ENCODE data around the gene SF3B4. TPM values are rescaled to one million over a fixed set of nuclear protein-coding genes. Genes with fewer than 3 reads are reported as not detected.

The SF3B4 gene
- total RNA-seq, 1 experiment from 2014 or later = 127 TPM

DNA sequence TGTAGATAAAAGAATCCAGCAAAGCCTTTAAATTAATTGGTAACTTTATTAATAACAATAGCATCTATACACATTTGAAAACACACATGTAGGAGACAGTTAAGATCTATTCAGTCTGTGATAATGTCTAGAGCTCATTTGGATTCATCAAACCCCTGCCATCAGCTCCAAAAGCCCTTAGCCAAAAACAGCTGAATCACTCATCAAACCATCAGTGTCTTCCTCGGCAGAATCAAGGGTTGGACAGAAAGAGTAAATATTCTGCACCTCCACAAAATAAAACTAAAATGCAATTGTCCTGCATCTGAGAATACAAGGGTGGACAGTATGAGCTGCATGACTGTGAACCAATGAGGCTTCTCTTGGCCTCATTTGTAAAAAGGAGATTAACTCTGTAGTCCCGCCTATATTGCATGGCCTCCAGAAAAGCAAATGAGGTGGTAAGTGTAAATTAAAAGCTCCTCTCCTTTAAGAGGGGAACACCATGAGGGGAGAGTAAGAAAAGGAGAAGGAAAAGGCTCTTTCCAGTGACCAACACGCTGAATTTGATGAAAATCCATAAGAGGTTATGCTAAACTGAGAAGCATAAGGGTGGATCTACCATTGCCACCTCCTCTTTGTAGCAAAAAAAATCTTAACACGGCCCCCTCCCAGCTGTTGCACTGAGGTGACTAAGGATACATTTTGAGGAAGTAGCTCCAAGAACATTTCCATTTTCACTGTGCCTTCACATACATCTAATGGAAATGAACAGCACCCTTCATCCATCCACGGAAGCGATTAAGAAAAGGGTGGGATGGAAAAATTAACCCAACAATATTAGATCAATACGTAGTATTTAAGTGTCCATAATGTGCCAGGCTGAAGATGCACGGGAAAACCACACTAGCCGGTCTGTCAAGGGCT lies 42.9 kb downstream of the SF3B4 start:
- no peak overlapping the region for H2BK5ac ChIP-seq (ENCODE audit: insufficient read length, low read length)
- Mint-ChIP-seq H3K9me3 (no peaks in the 10 kb centered on the region), H3K4me3 (no peak overlapping the region), H3K36me3 (ENCODE audit: insufficient read depth in 1 of 3, low read depth in 3 of 3) (no peaks in the 10 kb centered on the region), H3K4me1 (peaks cover 2 to 5% of the 10 kb centered on the region in 2 experiments; a peak in 3 of 4 replicates), H3K27me3 (ENCODE audit: low read depth) (no peaks in the 10 kb centered on the region), H3K27ac (no peak overlapping the region)
- no peaks in the 10 kb centered on the region for H3K9me3 ChIP-seq (ENCODE audit: control insufficient read depth, low read depth, low read length)
- DNase-seq = no peak
- H3K27me3 ChIP-seq (ENCODE audit: insufficient read depth, low read length) = no peaks in the 10 kb centered on the region
- H3T11ph ChIP-seq (ENCODE audit: low read length) = no peak overlapping the region
- H3K4ac ChIP-seq (ENCODE audit: low read depth, low read length) = no peak overlapping the region
- no peak overlapping the region for H2AK5ac ChIP-seq (ENCODE audit: insufficient read length, low read length)
- H4K91ac ChIP-seq (ENCODE audit: insufficient read length, low read depth, low read length) = no peak overlapping the region
- H3K56ac ChIP-seq (ENCODE audit: insufficient read length, low read depth, low read length) = no peak overlapping the region
- H4K20me1 ChIP-seq (ENCODE audit: control insufficient read depth, insufficient read depth, insufficient read length) = no peaks in the 10 kb centered on the region
- H3K9ac ChIP-seq (ENCODE audit: extremely low read depth, insufficient read length, low read length) = peak overlapping the region; percentile 95
- TF ChIP-seq, protein P1, sequence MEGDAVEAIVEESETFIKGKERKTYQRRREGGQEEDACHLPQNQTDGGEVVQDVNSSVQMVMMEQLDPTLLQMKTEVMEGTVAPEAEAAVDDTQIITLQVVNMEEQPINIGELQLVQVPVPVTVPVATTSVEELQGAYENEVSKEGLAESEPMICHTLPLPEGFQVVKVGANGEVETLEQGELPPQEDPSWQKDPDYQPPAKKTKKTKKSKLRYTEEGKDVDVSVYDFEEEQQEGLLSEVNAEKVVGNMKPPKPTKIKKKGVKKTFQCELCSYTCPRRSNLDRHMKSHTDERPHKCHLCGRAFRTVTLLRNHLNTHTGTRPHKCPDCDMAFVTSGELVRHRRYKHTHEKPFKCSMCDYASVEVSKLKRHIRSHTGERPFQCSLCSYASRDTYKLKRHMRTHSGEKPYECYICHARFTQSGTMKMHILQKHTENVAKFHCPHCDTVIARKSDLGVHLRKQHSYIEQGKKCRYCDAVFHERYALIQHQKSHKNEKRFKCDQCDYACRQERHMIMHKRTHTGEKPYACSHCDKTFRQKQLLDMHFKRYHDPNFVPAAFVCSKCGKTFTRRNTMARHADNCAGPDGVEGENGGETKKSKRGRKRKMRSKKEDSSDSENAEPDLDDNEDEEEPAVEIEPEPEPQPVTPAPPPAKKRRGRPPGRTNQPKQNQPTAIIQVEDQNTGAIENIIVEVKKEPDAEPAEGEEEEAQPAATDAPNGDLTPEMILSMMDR (conservative IDR thresholded peaks at IDR 0.05) = no peak
- no CpG with 5 or more reads among the region's 9 CpGs for WGBS (ENCODE audit: extremely low coverage, insufficient read length, low lambda C conversion rate)
- H3K14ac ChIP-seq (ENCODE audit: insufficient read depth, low read length) = no peak overlapping the region
- H3K18ac ChIP-seq (ENCODE audit: insufficient read length, low read depth, low read length) = peak overlapping the region; percentile 51
- H3K4me1 ChIP-seq (ENCODE audit: insufficient read depth, low read length) = peaks cover 3% of the 10 kb centered on the region; the same call in 1 of the 2 replicates
- peaks cover 24% of the 10 kb centered on the region for H3K23me2 ChIP-seq (ENCODE audit: insufficient read length, low read depth, low read length, poor library complexity, severe bottlenecking)
- H3K79me2 ChIP-seq (ENCODE audit: insufficient read depth, low read length) = no peaks in the 10 kb centered on the region
- no peak overlapping the region for H2BK15ac ChIP-seq (ENCODE audit: low read depth, low read length)
- no peak overlapping the region for H4K5ac ChIP-seq (ENCODE audit: insufficient read length, low read depth, low read length)
- H2BK12ac ChIP-seq (ENCODE audit: insufficient read length, low read depth, low read length) = no peak overlapping the region
- H3K79me1 ChIP-seq (ENCODE audit: insufficient read depth, low read depth, low read length, poor library complexity, severe bottlenecking) = no peaks in the 10 kb centered on the region
- no peak overlapping the region for H2AFZ ChIP-seq (ENCODE audit: low read length)
- peak overlapping the region; percentile 87 for H3K27ac ChIP-seq (ENCODE audit: insufficient read length, low read depth, low read length)
- no peak overlapping the region for H2BK120ac ChIP-seq (ENCODE audit: low read depth, low read length, poor library complexity, severe bottlenecking)
- H4K8ac ChIP-seq (replicated peaks; ENCODE audit: insufficient read length, low read depth, low read length) = no peak overlapping the region
- H2BK20ac ChIP-seq (ENCODE audit: low read depth, low read length, poor library complexity, severe bottlenecking) = no peak overlapping the region
- peak overlapping the region; percentile 100 for H3K4me2 ChIP-seq (ENCODE audit: insufficient read depth, insufficient read length, low read length)
- H3K23ac ChIP-seq (ENCODE audit: insufficient read length, low read depth, low read length) = no peak overlapping the region
